ENCODE measurements around the gene CDKL2.
"Not testable (repeated sequence)": the region's sequence is repeated elsewhere in the genome, so short reads cannot be mapped to it uniquely, and the experiment has no call there.

The CDKL2 gene

DNA sequence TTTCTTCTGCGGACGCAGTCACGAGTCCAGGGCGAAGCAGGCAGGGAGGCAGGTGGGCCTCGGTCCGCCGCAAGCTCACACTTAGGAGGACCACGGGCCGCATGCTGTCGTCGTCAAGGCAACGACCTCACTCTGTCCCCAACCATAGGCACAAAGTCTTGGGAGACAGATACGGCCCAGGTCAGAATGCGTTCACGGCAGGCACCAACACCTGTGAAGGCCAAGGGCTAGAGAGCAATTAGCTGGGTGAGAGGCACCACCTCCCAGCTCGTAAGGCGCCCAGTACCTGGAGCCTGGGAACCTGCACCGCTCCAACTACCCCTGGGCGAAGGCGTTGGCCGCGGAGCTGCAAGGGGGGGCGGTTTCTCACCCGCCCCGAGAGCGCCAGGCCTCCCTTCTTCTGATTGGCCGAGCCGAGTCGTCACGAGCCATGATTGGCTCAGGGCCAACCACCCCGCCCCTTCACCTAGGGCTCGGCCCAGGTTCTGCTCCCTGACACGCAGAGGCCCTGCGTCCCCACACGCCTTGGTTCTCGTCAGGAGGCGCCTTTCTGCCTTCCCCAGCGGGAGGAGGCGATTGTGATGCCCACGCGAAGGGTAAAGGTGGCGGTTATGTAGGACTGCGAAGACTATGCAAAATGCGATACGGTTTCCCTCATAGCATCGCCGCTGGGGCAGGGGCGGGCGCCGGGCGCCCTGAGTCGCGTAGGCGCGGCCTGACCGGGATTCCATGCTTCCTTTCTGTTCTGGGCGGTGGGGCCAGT lies at the start of gene CDKL2:
TSS of gene CDKL2 (minus strand) at position 355 of the 763 bp plus-strand sequence. CDS start 4,540 bp downstream, outside the sequence.
- peak; percentile 91 for DNase-seq

DNA sequence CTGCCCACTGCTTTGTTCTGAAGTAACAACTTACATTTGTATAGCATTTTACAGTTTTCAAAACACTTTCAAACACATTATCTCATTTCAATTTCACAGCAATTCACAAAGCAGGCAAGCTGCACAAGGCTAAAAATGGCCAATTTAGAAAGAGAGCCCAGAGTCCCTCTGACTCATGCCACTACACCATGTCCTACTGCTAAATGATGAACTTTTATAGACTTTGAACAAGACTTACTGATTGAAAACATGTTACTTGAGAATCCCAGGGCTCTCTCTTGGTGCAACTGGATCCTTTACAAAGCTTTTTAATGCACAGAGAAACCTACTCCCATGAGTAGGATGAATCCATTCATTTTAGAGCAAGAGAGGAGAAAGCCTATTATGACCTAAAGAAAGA lies 48.6 kb upstream of the CDKL2 start:
- no peak for DNase-seq

DNA sequence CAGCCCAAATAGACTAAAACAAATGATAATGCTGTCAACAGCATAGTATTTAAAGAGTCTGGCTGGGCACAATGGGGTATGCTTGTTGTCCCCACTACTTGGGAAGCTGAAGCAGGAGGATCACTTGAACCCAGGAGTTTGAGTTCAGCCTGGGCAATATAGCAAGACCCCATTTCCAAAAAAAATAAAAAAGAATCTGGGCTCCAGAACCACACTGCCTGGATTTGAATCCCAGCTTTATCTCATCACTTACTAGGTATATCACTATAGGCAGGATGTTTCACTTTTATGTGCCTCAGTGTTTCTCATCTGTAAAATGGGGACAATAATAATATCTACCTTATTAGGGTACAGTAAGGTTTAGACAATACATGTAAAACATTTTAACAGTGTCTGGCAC lies 48.1 kb upstream of the CDKL2 start:
- no peak for DNase-seq

DNA sequence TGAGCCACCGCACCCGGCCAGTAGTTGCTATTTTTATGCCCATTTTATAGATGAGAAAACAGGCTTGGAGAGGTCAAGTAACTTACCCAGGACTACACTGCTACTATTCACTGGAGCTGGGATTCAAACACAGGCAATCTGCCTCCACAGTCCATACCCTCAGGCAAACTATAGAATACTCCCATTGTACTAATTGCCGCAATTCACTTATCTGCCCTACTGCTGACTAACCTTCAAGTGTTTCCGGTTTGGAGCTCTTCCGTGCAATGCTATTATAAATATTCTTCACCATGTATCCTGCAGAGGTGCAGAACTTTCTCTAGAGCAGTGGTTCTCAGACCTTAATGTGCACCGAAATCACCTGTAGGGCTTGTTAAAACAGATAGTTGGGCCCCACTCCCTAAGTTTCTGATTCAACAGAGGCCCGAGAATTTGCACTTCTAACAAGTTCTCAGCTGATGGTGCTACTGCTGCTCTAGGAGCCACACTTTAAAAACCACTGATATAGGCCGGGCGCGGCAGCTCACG lies 44.7 kb upstream of the CDKL2 start:
- DNase-seq: no peak

DNA sequence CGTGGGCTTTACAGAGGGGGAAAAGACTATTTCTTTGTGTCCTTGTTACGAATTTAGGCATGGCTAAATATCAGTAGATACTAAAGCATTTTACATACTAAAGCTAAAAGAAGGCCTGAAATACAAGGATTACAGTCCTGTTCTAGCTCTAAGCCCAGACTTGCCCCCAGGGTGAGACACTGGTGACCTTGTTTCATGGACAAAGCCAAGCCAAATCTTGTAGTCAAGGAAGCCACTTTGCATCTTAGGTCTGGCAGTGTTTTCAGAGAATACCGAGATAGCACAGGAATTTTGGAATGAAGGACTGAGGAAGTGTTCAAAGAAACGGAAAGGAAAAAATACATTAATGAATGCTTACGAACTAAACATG lies 43.6 kb upstream of the CDKL2 start:
- no peak for DNase-seq

DNA sequence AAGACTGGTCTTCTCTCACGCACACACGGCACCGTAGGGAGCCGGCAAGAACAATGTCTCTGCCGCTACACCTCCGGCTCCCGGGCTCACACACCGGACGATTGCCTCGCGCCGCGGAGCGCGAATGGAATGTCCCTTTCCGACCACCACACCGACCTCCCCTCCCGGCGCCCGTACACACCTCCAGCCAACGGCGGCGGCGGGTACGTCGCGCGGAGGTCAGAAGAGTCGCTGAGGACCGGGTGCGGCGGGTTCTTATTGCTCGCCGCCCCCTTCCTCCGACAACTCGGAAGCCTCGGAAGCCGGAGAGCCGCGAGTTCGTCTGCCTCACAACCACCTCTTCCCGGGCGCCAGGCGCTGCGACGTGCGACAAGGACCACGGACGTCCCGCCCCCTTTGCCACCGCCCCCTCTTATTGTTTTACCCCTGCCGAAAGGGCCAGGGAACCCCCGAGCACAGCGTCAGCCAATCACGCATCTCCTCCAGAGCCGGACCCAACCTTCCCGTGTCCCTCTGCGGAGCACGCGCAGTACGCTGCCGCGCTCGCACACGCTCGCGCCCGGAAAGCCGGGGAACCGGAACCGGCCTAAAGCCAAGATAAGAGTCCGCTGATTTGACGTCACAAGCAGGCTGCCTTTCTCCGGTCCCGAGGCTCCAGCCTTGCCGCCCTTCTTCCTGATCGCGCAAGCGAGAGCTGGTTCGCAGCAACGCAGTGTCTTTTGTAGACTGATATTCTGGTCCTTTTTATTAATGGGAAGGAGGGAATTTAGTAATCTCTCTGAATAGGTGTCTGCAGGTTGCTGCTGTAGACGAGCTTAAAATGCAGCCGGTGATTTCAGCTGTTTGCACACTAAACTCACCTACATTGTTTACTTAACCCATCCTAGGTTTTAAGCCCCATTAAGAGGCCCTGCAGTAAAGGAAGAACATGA lies 43.0 kb upstream of the CDKL2 start, which contains the start of gene G3BP2:
TSS of gene G3BP2 (minus strand) at position 385 of the 932 bp plus-strand sequence. CDS start 11,386 bp downstream, outside the sequence.
- DNase-seq: peak; percentile 100

DNA sequence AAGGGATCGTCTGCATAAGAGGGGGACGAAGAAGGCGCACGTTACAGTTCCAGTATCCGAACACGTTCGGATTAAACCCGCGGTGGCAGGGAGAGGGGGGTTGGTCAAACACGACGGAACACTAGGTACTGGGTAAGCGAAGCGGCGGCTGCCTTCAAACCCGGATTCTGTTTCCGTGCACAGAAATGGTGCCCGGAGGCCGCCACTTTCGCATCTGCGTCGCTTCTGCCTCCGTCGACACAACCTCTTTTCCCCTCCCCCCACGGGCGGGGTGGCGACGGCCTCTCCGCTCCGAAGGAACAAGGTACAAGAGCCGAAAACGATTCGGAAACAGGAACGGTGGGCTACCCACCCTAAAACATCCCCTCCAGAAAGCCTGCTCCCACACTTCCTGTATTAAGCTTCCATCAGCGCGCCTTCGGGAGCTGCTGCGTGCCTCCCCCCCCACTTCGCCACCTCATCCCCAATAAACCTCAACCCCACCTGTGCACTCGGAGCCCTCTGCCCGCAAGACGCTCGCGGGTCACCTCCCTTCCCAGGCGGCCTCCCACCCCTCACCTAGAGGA lies 42.2 kb upstream of the CDKL2 start:
- peak; percentile 86 for DNase-seq

DNA sequence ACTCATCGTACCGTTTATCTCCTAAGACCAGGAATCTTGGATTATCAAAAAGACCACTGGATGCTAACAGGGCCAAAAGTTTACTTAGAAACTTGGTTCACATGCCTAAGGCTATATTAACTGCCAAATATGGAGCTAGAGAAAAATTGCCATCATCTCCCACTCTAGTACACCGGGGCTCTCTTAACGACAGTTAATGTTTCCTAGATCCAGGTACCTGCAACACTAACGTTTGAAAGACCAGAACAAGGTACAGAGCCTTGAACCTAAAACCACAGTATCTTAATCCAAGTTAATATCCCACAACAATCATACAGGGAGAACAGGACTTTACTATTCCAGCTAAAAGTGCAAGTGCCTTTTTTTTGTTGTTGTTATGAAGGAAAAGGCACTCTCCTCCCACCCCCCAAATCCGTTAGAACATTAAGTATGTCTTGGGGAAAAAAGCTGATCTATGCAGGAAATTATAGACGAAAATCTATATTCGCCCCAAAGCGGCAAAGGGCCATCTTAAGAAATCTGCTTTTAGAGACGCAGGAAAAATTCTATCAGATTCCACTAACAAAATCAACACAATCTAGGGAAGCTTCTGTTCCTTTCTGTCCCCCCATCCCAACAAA lies 41.6 kb upstream of the CDKL2 start:
- DNase-seq: no peak

DNA sequence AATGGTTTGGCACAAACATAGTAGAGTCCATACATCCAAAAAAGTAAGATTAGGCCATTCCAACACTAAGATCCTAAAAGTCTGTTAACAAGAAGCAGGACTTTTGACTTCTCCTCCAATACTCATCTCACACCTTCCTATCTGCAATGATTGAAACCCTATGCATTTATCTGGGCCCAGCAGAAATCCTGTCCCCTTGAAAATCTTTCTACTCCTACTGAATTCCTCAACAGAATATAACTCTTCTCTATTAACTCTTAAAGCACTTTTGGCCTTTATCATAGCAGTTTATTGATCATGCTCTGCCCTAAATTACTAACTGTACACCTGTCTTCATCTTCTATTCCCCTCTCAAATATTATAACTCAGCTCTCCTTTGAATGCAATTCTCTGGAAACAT lies 38.3 kb upstream of the CDKL2 start:
- DNase-seq: no peak

DNA sequence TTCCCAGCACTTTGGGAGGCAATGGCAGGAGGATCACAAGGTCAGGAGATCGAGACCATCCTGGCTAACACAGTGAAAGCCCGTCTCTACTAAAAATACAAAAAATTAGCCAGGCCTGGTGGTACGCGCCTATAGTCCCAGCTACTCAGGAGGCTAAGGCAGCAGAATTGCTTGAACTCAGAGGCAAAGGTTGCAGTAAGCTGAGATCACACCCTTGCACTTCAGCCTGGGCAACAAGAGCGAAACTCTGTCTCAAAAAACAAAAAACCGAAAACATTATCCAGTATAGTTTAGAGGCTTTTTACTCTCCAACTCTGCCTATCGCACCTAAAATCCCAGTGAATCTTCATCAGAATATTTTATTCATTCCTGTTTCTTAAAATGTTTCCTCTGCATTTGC lies 37.3 kb upstream of the CDKL2 start:
- DNase-seq: not testable (repeated sequence)

DNA sequence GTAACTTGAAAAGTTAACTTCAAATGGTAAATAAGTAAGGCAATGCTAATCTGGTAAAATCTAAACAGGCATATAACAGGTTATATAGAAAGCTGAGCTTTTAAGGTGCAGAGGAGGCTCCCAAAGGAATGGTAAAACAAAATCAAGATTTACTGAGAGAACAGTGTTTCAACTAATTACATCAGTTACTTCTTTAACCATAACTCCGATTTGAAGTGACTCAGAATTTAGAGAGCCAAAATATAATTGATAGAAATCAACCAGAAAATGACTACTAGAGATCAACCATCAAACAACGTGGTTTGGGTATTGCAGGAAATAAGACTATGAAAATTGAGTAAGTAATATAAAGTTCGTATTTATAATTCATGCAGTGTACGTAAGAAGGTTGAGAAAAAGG lies 36.0 kb upstream of the CDKL2 start:
- no peak for DNase-seq

DNA sequence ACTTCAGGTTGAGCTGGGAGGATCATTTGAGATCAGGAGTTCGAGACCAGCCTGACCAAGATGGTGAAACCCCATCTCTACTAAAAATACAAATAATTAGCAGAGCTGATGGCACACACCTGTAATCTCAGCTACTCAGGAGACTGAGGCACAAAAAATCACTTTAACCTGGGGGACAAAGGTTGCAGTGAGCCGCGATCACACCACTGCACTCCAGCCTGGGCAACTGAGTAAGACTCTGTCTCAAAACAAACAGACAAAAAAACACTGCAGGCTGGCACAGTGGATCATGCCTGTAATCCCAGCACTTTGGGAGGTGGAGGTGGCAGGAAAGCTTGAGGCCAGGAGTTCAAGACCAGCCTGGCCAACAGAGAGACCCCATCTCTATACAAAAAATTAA lies 34.3 kb upstream of the CDKL2 start:
- DNase-seq: not testable (repeated sequence)

DNA sequence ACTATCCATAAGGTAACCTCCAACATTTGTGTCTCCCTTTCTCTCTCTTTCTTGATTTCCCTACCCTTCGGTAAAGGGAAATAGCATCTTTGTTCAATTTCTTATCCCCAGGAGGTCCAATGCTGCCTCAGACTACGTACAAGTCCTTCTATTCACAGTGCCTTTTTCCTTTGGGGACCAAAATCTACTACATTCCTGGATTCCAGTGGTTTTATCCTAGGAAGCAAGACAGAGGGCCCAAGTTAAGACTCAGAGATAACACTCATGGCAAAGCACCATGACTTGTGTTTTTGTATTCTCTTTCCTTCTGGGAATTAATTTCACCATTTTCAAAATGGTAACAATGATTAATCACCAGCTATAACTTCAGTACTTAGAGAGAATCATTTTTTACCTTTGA lies 32.3 kb upstream of the CDKL2 start:
- DNase-seq: no peak

DNA sequence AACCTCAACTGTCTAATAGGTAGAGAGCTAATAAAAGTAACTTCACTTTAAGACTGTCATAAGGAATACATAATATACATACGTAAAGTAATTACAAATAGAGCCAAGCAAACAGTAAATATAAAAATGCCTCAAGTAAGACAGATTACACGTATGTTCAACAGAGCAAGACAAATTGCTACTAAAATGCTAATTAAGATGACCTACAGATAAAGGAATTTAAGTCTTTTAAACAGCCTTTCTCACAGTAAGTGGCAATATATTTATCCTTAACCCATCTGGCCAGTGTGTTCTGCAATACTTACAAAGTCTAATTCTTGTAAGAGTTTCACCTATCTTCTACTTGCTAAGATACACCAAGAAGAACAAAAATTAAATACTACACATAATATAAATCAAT lies 30.2 kb upstream of the CDKL2 start:
- DNase-seq: no peak

DNA sequence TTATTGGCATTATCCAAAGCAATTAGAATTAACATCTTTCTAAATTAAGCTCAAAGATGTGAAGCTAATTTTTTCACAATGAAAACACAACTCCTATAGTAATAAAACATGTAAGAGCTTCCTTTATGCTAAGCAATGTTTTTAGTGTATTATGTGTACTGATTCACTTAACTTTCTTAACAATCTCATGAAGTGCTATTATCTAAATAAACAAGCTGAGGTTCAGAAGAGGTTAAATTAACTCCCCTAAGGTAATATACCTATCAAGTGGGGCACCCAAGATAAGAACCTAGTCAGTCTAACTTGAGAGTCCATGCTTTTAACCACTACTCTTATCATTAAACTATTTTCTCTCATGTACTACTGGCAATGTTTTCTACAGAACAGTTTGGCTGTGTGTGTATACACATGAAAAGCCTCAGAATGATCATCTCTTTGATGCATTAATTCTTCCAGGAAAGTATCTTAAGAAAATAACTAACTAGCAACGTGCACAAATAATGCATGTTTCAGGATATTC lies 29.2 kb upstream of the CDKL2 start:
- DNase-seq: no peak

DNA sequence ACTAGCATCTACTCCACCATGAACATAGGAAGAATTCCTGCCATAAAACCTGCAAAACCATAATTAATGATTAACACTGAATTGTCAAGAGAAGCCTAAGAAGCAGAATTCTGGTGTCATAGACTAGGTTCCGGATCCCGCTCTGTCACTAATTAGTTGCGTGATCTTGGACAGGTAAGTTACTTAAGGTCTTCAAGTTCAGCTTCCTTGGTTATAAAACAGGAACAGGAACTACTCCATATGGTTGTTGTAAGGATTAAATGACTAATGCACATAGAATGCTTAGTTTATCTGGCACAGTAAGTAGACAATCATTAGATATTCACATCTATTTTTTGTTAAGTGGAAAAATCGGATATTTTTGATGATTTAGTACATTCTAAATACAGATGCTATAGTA lies 28.5 kb upstream of the CDKL2 start:
- DNase-seq: no peak

DNA sequence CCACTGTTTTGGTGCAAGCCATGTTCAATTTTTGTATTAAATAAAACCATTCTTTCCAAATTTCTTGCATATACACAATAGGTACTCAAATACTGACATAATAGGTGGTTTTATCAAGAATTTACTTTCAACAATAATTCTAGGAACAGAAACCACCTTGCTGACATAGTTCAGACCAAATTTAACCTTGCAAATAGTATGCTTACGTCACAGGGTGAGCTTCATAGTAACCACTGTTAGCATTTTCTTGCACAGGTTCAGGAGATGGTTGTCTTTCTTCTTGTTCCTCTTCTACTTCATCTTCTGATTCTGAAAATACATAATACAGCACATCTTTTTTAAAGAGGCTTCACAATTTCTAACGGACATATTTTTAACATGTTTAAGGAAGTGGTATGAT lies 25.2 kb upstream of the CDKL2 start:
- DNase-seq: no peak

DNA sequence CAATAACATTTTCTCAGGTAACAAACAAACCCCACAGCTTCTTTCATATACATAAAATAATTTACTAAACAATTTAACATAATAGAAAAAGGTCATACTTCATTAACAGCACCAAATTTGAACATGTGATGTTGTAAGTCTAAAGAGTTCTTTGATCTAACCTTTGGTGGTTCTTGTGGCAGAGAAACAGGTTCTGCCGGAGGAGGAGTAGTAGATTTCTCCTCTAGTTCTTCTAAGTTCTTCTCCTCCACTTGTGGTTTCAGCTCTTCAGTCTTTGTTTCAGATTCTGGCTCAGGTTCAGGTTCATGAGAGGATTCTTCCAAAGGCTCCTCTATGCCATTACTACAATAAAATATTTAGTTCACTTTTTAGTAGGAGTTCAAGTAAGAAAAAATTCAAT lies 24.6 kb upstream of the CDKL2 start:
- DNase-seq: no peak

DNA sequence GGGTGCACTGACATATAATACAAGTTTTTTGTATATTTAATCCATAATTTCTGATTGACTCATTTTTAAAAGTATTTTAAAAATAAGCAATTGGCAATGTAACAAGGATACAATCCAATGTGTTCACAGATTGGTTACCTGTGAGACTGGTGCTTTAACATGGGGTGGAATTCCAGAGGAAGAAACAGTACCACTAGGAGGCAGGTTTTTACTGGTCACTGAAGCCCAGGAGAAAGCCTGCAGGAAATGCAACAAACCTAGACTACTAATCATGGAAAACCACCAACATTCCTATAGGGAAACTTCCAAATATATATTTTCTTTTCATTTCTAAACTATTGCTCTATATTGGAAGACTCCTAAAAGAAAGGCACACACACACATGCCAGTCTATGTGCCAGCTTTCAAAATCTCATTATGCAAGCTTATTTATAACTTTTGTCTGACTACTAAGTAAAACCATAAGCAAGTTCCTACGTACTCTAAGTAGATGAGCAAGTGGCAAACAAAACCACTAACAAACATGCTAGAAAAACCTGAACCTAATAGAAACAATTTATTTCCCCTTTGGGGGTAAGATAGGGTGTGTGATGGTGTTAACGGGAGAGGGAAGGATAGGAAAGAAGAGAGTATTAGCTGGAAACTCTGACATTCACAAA lies 23.6 kb upstream of the CDKL2 start:
- no peak for DNase-seq

DNA sequence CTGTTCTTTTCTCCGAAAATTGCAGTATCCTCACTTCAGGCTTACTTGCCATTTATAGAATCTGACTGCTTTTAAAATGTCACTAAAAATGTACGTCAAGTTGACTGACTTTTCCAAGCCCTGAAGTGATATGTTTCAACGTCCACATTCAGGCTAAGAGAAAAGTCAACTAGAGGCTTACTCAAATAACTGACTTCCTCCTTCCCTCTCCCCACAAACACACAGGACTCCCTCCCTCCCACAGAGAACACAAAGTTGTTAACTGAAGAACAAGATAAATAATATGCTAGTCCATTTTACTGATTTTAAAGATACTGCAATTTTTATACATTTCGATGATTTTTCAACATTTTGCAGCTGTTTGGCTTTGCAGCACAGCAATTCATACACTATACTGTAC lies 13.8 kb upstream of the CDKL2 start:
- peak; percentile 54 for DNase-seq

DNA sequence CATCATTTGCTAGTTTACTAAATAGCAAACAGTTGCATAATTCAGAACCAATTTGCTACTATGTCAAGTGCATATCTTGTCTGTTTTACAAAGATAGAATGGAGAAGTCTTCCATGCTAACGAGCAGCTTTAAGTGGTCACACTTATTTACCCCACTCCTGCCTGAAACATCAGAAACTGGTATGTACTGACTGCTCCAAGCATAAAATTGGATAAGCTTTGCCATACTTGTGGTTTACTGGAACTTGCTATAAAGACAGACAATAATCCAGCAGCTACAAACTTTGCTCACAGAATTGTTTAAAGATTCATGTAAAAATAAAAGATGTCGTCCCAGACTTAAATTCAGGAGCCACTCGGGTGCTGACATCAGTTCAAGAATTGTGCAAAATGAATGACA lies 13.3 kb upstream of the CDKL2 start:
- DNase-seq: no peak

DNA sequence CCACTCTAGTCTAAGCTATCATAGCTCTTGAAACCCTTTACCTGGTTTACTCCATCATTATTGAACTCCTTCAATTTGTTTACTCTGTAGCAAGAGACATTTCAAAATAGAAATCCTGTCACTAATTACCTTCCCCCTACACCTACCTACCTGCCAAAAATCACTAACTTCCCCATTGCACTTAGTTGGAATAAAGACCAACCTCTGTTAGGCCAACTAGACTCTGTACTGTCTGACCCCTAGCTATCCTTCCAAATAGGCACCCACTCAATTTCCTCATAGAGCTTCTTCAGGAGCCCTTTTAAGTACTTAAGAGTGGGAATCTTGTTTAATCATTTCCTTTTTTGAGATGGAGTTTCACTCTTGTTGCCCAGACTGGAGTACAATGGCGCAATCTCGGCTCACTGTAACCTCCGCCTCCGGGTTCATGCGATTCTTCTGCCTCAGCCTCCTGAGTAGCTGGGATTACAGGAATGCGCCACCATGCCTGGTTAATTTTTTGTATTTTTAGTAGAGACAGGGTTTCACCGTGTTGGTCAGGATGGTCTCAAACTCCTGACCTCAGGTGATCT lies 8.9 kb upstream of the CDKL2 start:
- DNase-seq: no peak

All from hematopoietic multipotent progenitor cell treated with erythropoietin and hydrocortisone succinate and interleukin-3 and kit ligand, for 4 days (in vitro differentiated cells).